ACHN (cell line): ENCODE data around the gene CTNNA1.
"Not testable (repeated sequence)": the region's sequence is repeated elsewhere in the genome, so short reads cannot be mapped to it uniquely, and the experiment has no call there.

Source experiments
- DNase-seq: peaks from one replicate; pipeline ENCODE4 v3.0.0-alpha.2; 2015
- in situ Hi-C: cut with HindIII; loops from 2 replicates; pipeline ENCODE4 v1.10.0; 2017; ENCODE audit warnings: low sequenced_read_pairs, low pct_ligation_motif_present, low pct_unique_long_range_greater_than_20kb

Gene CTNNA1

GRCh38 chr5:138790684-138791083 is 37.5 kb downstream of the CTNNA1 start:
- in situ Hi-C loops = no loop called here
- DNase-seq = no peak

DNA sequence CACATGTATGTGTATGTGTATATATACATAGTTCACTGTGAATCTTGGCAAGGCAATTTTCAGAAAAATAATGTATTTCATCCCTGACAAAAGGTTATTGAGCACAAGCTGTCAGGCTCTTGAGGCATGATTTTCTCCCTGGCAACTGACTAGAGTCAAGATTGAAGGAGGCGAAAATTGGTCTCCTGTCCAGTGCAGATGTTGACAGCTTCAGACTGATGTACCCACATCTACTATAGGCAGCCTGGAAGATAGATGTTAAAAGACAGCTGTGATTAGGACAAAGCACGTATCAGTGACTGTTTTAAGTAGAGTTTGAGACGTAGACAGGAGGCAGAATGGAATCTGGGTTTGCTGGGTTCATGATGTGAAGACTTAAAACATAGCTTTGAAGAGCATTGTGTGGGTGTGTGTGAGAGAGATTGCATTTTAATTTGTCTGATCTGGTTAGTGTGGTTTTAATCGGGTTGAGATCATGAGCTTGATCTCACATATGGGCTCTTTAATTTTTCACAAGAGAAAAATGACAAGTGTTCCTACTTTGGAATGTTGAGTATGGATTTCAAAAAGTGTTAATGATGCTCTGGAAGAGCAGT is 39.1 kb downstream of the CTNNA1 start:
- in situ Hi-C loops = no loop called here
- no peak for DNase-seq

GRCh38 chr5:138793575-138793974 is 40.4 kb downstream of the CTNNA1 start:
- in situ Hi-C loops = no loop called here
- no peak for DNase-seq

DNA sequence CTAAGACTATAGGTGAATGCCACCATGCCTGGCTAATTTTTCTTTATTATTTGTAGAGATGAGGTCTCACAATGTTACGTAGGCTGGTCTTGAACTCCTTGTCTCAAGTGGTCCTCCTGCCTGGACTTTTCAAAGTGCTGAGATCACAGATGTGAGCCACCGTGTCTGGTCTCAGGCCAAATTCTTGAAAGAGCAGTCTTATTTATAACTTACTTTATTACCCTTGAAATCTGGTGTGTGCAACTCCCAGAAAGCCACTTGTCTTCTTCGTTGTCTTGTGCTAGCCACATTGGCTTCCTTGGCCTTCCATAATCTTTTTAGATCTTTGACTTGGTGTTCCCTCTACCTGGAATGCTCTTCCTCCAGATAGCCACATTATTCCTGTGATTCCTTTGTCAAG is 50.1 kb downstream of the CTNNA1 start:
- in situ Hi-C loops = no loop called here
- no peak for DNase-seq

DNA sequence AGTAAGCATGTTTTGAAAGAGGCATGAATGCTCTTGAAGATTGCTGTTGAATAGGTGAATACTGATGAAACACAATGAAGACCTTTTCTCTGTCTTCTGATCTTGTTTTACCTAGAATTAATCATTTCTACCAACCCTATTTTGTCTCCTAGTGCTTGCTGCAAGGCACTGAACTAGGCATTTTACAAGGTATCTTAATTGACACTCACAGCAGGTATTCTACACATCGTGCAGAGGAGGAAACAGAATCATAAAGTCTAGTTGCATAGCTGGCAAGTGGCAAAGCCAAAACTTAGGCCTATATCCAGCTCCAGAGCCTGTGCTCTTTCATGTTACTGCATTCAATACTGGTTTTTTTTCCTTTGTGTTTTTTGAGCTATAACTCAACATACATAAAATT is 50.7 kb downstream of the CTNNA1 start:
- DNase-seq = no peak
- in situ Hi-C loops = no loop called here

GRCh38 chr5:138805096-138805495 is 51.9 kb downstream of the CTNNA1 start:
- no peak for DNase-seq
- in situ Hi-C loops = no loop called here

- DNase-seq = no peak
- in situ Hi-C loops = no loop called here
Observed at GRCh38 chr5:138807182-138807581, 54.0 kb downstream of the CTNNA1 start.

- in situ Hi-C loops = no loop called here
- DNase-seq = no peak
Observed at GRCh38 chr5:138809391-138809790, 56.2 kb downstream of the CTNNA1 start.

GRCh38 chr5:138810861-138811260 is 57.6 kb downstream of the CTNNA1 start:
- in situ Hi-C loops, DNase-seq: not testable (repeated sequence)

DNA sequence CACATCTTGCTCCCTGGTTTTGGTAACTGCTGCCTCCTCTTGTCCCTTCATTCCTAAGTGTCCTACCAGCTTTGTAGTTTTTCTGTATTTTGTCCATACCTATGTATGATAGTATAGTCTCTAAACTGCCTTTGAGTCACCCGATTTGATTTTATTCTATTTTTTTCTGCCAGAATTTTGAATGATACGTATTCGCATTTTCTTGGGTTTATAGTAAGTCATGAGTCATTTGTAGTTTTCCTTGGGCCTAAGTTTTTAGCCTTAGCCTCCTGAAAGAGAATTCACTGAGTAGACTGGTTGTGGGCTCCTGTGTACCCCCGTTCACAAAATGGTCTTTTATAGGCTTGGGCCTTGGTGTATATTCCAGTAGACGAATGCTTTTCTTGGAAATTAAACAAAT is 62.3 kb downstream of the CTNNA1 start:
- no peak for DNase-seq
- in situ Hi-C loops = no loop called here

GRCh38 chr5:138817241-138817640 is 64.0 kb downstream of the CTNNA1 start:
- no peak for DNase-seq
- in situ Hi-C loops = no loop called here

DNA sequence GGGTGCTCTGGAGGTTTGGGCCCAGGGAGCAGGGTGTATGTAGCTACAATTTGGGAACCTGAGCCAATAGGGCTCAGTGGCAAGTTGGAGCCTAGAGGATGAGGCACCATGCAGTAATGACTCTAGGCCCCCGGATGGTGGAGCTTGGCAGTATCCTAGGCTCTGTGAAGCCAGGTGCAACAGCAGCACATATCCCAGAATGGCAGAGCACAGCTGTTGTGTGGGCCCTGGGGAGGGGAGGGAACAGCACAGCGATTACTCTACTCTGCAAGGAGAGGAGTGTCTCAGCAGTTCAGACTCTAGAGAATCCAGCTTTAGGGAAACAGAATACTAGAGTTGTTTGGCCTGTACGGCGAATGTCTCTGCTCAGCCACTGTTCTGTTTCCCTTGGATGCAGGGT is 65.9 kb downstream of the CTNNA1 start:
- DNase-seq = no peak
- in situ Hi-C loops = no loop called here

DNA sequence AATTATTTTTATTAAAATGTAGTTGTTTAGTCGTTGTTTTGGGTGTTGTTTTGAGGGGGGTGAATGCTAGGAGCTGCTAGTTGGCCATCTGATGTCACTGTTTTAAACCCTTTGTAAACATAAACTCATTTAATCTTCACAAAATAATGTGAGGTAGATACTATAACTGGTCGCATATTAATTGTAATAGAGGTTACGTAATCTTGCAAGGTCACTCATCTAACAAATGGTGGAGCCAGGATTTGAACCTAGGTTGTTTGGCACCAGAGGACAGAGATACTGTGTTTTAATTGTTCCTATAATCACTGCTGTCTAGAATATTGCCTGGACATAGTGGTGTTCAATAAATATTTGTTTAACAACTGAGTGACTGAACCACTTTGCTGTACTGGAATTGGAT is 67.5 kb downstream of the CTNNA1 start:
- no peak for DNase-seq
- in situ Hi-C loops = no loop called here

DNA sequence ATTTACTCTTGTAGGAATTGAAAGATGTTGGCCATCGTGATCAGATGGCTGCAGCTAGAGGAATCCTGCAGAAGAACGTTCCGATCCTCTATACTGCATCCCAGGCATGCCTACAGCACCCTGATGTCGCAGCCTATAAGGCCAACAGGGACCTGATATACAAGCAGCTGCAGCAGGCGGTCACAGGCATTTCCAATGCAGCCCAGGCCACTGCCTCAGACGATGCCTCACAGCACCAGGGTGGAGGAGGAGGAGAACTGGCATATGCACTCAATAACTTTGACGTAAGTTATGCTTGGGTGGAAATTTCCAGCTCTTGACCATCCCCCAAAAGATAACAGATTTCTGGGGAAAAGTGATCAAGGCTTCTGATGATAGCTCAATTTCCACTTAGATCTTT is 71.3 kb downstream of the CTNNA1 start:
- in situ Hi-C loops = no loop called here
- no peak for DNase-seq

GRCh38 chr5:138824924-138825863 is 72.0 kb downstream of the CTNNA1 start:
- in situ Hi-C loops = no loop called here
- DNase-seq = peak; percentile 26

GRCh38 chr5:138828556-138828955 is 75.3 kb downstream of the CTNNA1 start:
- in situ Hi-C loops = no loop called here

GRCh38 chr5:138829341-138829740 is 76.1 kb downstream of the CTNNA1 start:
- in situ Hi-C loops = no loop called here
- DNase-seq = no peak

More at GRCh38 chr5:138828556-138828955, 75.3 kb downstream of the CTNNA1 start:
- no peak for DNase-seq

GRCh38 chr5:138831703-138832102 is 78.5 kb downstream of the CTNNA1 start:
- in situ Hi-C loops = no loop called here
- no peak for DNase-seq

GRCh38 chr5:138832218-138832617 is 79.0 kb downstream of the CTNNA1 start:
- in situ Hi-C loops = no loop called here
- no peak for DNase-seq

GRCh38 chr5:138833080-138833479 is 79.9 kb downstream of the CTNNA1 start:
- in situ Hi-C loops = no loop called here
- no peak for DNase-seq
